ENCODE measurements around the gene PROSER2.

- TF ChIP-seq, protein P1, sequence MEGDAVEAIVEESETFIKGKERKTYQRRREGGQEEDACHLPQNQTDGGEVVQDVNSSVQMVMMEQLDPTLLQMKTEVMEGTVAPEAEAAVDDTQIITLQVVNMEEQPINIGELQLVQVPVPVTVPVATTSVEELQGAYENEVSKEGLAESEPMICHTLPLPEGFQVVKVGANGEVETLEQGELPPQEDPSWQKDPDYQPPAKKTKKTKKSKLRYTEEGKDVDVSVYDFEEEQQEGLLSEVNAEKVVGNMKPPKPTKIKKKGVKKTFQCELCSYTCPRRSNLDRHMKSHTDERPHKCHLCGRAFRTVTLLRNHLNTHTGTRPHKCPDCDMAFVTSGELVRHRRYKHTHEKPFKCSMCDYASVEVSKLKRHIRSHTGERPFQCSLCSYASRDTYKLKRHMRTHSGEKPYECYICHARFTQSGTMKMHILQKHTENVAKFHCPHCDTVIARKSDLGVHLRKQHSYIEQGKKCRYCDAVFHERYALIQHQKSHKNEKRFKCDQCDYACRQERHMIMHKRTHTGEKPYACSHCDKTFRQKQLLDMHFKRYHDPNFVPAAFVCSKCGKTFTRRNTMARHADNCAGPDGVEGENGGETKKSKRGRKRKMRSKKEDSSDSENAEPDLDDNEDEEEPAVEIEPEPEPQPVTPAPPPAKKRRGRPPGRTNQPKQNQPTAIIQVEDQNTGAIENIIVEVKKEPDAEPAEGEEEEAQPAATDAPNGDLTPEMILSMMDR (IDR thresholded peaks at IDR 0.05): no peak
- TF ChIP-seq POLR2AphosphoS5 (IDR thresholded peaks at IDR 0.05) (no peak), POLR2A (IDR thresholded peaks at IDR 0.05) (no peak)
Observed at GRCh38 chr10:11886851-11887250, 63.7 kb downstream of the PROSER2 start.
